Thoracic aorta endothelial cell (primary cell): Measurements from ENCODE around the gene ZNF814. TPM values are rescaled to one million over a fixed set of nuclear protein-coding genes. Genes with fewer than 3 reads are reported as not detected.

Experiments
- total RNA-seq: library from RNA; depleted of rRNA; stranded (reverse); fragments of >200 nt; gene quantifications from 2 replicates; pipeline ENCODE4 v1.2.3, GENCODE V29; 2012

ZNF814 gene
- 10.3 and 16.5 TPM in 2 replicates for total RNA-seq

GRCh38 chr19:57888560-57889231 is at the start of gene ZNF814:
ZNF814 (minus strand) TSS chr19:57889037; CDS start chr19:57888802, 235 bp downstream.

GRCh38 chr19:57934820-57935665 is 46.2 kb upstream of the ZNF814 start, which contains the start of gene ZNF418:
ZNF418 (minus strand) TSS chr19:57935402; CDS start chr19:57933822, 1,580 bp downstream.

GRCh38 chr19:57916168-57916995 is 27.5 kb upstream of the ZNF814 start, which contains the start of gene ZNF417:
ZNF417 (minus strand) TSS chr19:57916592; CDS start chr19:57916411, 181 bp downstream.

GRCh38 chr19:57849666-57850473 is 39.0 kb downstream of the ZNF814 start, which contains the start of gene ZNF587:
ZNF587 (plus strand) TSS chr19:57849859; CDS start chr19:57850039, 180 bp downstream.

DNA sequence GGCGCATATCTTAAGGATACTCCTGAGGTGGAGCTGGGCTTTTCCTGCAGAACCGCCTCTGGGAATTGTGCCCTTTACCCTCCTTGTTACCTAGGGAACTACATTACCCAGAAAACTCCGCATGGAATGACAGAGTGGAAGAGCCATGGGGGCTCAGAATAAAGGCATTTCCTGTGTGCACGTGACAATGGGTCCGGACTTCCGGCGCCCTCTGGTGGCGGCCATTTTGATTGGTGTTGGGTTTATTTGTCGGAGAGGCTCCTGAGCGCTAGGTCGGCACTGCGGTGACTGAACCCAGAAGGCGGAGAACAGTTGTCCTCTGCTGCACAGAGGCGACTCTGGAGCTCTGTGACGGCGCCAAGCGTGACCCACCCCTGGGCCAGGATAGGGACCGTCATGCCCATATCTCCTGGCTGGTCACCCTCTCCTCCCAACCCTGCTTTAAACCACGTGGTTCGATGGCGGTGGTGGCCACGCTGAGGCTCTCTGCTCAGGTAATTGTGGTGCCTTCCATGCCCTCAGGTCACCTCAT is 58.7 kb downstream of the ZNF814 start, which contains the start of gene ZNF587B:
Gene ZNF587B (plus strand): TSS at position 229 of the 532 bp plus-strand sequence. CDS start 230 bp downstream, at position 459.

GRCh38 chr19:57814505-57815246 is 74.2 kb downstream of the ZNF814 start, which contains the start of gene ZNF552:
ZNF552 (minus strand) TSS chr19:57814913; CDS start chr19:57814743, 170 bp downstream.

Other genes starting within 250 kb of the ZNF814 start
- gene ZSCAN4, start 220.1 kb downstream of the ZNF814 start, total RNA-seq, result not detected in 2 replicates
- gene ZNF551, start 207.1 kb downstream of the ZNF814 start, total RNA-seq, result 10.1 and 11.3 TPM in 2 replicates
- gene ZNF154, start 179.8 kb downstream of the ZNF814 start, total RNA-seq, result 0.79 and 1.6 TPM in 2 replicates
- gene ZNF671, start 161.4 kb downstream of the ZNF814 start, total RNA-seq, result 4.5 and 5.1 TPM in 2 replicates
- 13.4 and 17.6 TPM in 2 replicates for gene ZNF776, start 142.2 kb downstream of the ZNF814 start, total RNA-seq
- 19.8 and 21.7 TPM in 2 replicates for gene ZNF586, start 119.4 kb downstream of the ZNF814 start, total RNA-seq
- 8.0 and 9.1 TPM in 2 replicates for gene ZNF552, start 74.1 kb downstream of the ZNF814 start, total RNA-seq
- 23.7 and 48.5 TPM in 2 replicates for gene ZNF587B, start 58.7 kb downstream of the ZNF814 start, total RNA-seq
- gene ZNF587, start 39.2 kb downstream of the ZNF814 start, total RNA-seq, result 35.4 and 47.7 TPM in 2 replicates
- 11.1 and 12.4 TPM in 2 replicates for gene ZNF417, start 27.6 kb upstream of the ZNF814 start, total RNA-seq
- gene ZNF418, start 46.4 kb upstream of the ZNF814 start, total RNA-seq, result 2.4 and 5.5 TPM in 2 replicates
- gene ZNF256, start 58.7 kb upstream of the ZNF814 start, total RNA-seq, result 4.7 and 5.5 TPM in 2 replicates
- 0.13 TPM in 1 of 2 replicates, not detected in the other for gene C19orf18, start 85.5 kb upstream of the ZNF814 start, total RNA-seq
- gene ZNF606, start 113.8 kb upstream of the ZNF814 start, total RNA-seq, result 11.7 and 14.8 TPM in 2 replicates
- gene ZSCAN1, start 145.0 kb upstream of the ZNF814 start, total RNA-seq, result not detected in 2 replicates
- gene ZNF135, start 170.2 kb upstream of the ZNF814 start, total RNA-seq, result 0.14 and 0.80 TPM in 2 replicates
- gene ZSCAN18, start 209.2 kb upstream of the ZNF814 start, total RNA-seq, result 13.9 and 17.6 TPM in 2 replicates